ENCODE results near the gene UNC93A.

- no peak for TF ChIP-seq CTCF (IDR thresholded peaks at IDR 0.05; ENCODE audit: low read depth, low read length)
- no peak for TF ChIP-seq POLR2A (IDR thresholded peaks at IDR 0.05; ENCODE audit: extremely low read depth, insufficient read length)
- TF ChIP-seq MYC (IDR thresholded peaks at IDR 0.05; ENCODE audit: low read depth, low read length), result no peak
Measured at GRCh38 chr6:167293088-167293589, 2.0 kb downstream of the UNC93A start.

All from NB4 (cell line).